GM23338 (cell line): ENCODE measurements around the gene PIP5K1C.

Experiments used
- CREB1 ChIP-seq: fragments of 250-450 bp; sonication (Bioruptor Pico); IDR thresholded peaks from 2 replicates; pipeline ENCODE4 v1.5.0; 2020; ENCODE audit warnings: low read depth, mild to moderate bottlenecking, moderate library complexity
- CTCF ChIP-seq, 2 experiments: fragments of 200-600 bp in 1 of 2; sonication (generic) in 1 of 2; conservative IDR thresholded peaks; 2 replicates each; pipeline versions ENCODE4 v1.5.1 to v1.6.1; 2016 to 2017; ENCODE audit warnings: antibody characterized with exemption in 2 of 2, low read depth in 2 of 2, mild to moderate bottlenecking in 2 of 2, moderate library complexity in 1 of 2
- ETS1 ChIP-seq: IDR thresholded peaks from 2 replicates; pipeline ENCODE4 v1.6.1; 2016; ENCODE audit warnings: antibody characterized with exemption
- EZH2 ChIP-seq: fragments of 200-600 bp; sonication (generic); IDR thresholded peaks from one replicate; pipeline ENCODE4 v1.8.0; 2017; ENCODE audit warnings: antibody characterized with exemption, mild to moderate bottlenecking, low read depth; ENCODE audit not compliant: unreplicated experiment
- EZH2phosphoT487 ChIP-seq: fragments of 200-600 bp; sonication (generic); IDR thresholded peaks from one replicate; pipeline ENCODE4 v1.8.1; 2018; ENCODE audit warnings: antibody characterized with exemption; ENCODE audit not compliant: unreplicated experiment
- JUNB ChIP-seq: IDR thresholded peaks from one replicate; pipeline ENCODE4 v1.6.1; 2016; ENCODE audit warnings: antibody characterized with exemption; ENCODE audit not compliant: unreplicated experiment
- NANOG ChIP-seq: IDR thresholded peaks from 2 replicates; pipeline ENCODE4 v1.6.1; 2016; ENCODE audit warnings: antibody characterized with exemption, borderline replicate concordance
- POLR2AphosphoS5 ChIP-seq: IDR thresholded peaks from 2 replicates; pipeline ENCODE4 v1.6.1; 2016; ENCODE audit warnings: antibody characterized with exemption, low read depth
- REST ChIP-seq: IDR thresholded peaks from one replicate; pipeline ENCODE4 v1.6.1; 2018; ENCODE audit warnings: antibody characterized with exemption; ENCODE audit not compliant: unreplicated experiment
- STAT1 ChIP-seq: IDR thresholded peaks from one replicate; pipeline ENCODE4 v1.6.1; 2016; ENCODE audit warnings: antibody characterized with exemption; ENCODE audit not compliant: unreplicated experiment
- ZNF462 ChIP-seq: fragments of 250-450 bp; sonication (Bioruptor Pico); IDR thresholded peaks from 2 replicates; pipeline ENCODE4 v1.5.0; 2020; ENCODE audit warnings: mild to moderate bottlenecking, moderate library complexity

GRCh38 chr19:3591876-3592613, 108.2 kb downstream of the PIP5K1C start:
- no peak for TF ChIP-seq CTCF (conservative IDR thresholded peaks at IDR 0.05; ENCODE audit: low read depth in 2 of 2)
- no peak for TF ChIP-seq POLR2AphosphoS5
- no peak for TF ChIP-seq ZNF462 (CRISPR knock-in tag)
- no peak for TF ChIP-seq EZH2phosphoT487
- no peak for TF ChIP-seq CREB1 (CRISPR knock-in tag)
- no peak for TF ChIP-seq EZH2
- TF ChIP-seq STAT1, result no peak
- no peak for TF ChIP-seq REST
- no peak for TF ChIP-seq ETS1
- TF ChIP-seq NANOG, result no peak
- TF ChIP-seq JUNB, result no peak
